Fibroblast of lung (primary cell): ENCODE results near the gene MACROD2. TPM values are rescaled to one million over a fixed set of nuclear protein-coding genes. Genes with fewer than 3 reads are reported as not detected.

ENCODE experiments used
- DNase-seq, 2 donors: peaks; one replicate each; pipeline versions ENCODE4 v3.0.0 to v3.0.0-alpha.2; 2010; ENCODE audit warnings: low read depth in 2 of 2
- H2AFZ ChIP-seq: 2 replicates; pipeline ENCODE4 v1.5.1; 2012; ENCODE audit warnings: low read length, control low read depth, inconsistent platforms
- H3K27ac ChIP-seq: 2 replicates; pipeline ENCODE4 v1.5.1; 2011; ENCODE audit warnings: low read length, control low read depth; ENCODE audit not compliant: insufficient read depth
- H3K27me3 ChIP-seq: 2 replicates; pipeline ENCODE4 v1.5.1; 2011; ENCODE audit warnings: mild to moderate bottlenecking, low read length; ENCODE audit not compliant: control insufficient read depth, insufficient read depth
- H3K36me3 ChIP-seq: 2 replicates; pipeline ENCODE4 v1.5.1; 2011; ENCODE audit warnings: low read length; ENCODE audit not compliant: control insufficient read depth, insufficient read depth
- H3K4me1 ChIP-seq: 2 replicates; pipeline ENCODE4 v1.5.1; 2011; ENCODE audit warnings: low read length; ENCODE audit not compliant: control insufficient read depth, insufficient read depth; ENCODE audit errors: extremely low read depth
- H3K4me2 ChIP-seq: 2 replicates; pipeline ENCODE4 v1.5.1; 2011; ENCODE audit warnings: low read length, control low read depth; ENCODE audit not compliant: insufficient read depth; ENCODE audit errors: extremely low read depth
- H3K4me3 ChIP-seq, 4 experiments: fragments of 200-600 bp in 1 of 4; sonication (generic) in 1 of 4; replicated peaks in 1 of 4; 2 replicates each; pipeline ENCODE4 v1.5.1; 2011 to 2016; ENCODE audit warnings: low read length in 4 of 4, low read depth in 3 of 4, mild to moderate bottlenecking in 3 of 4, control low read depth in 2 of 4, inconsistent platforms in 1 of 4, mixed read lengths in 1 of 4; ENCODE audit not compliant: insufficient read depth in 1 of 4; ENCODE audit errors: control extremely low read depth in 1 of 4
- H3K79me2 ChIP-seq: 2 replicates; pipeline ENCODE4 v1.5.1; 2012; ENCODE audit warnings: mild to moderate bottlenecking, low read length, inconsistent platforms; ENCODE audit not compliant: control insufficient read depth, insufficient read depth
- H3K9ac ChIP-seq: 2 replicates; pipeline ENCODE4 v1.5.1; 2011; ENCODE audit warnings: mild to moderate bottlenecking, low read length, control low read depth; ENCODE audit not compliant: insufficient read depth
- H3K9me3 ChIP-seq: 2 replicates; pipeline ENCODE4 v1.5.1; 2012; ENCODE audit warnings: low read depth, low read length; ENCODE audit not compliant: control insufficient read depth, insufficient read depth
- H4K20me1 ChIP-seq: 2 replicates; pipeline ENCODE4 v1.5.1; 2011; ENCODE audit warnings: low read length; ENCODE audit not compliant: control insufficient read depth, insufficient read depth; ENCODE audit errors: extremely low read depth
- EZH2 ChIP-seq: IDR thresholded peaks from 2 replicates; pipeline ENCODE4 v1.5.1; 2012; ENCODE audit warnings: low read length, control low read depth, mild to moderate bottlenecking; ENCODE audit errors: missing control alignments
- polyA minus RNA-seq: library from RNA; depleted of rRNA, polyadenylated mRNA; stranded (reverse); fragments of >200 nt; gene quantifications from 2 replicates; pipeline ENCODE4 v1.2.3, GENCODE V29; 2011; ENCODE audit warnings: low replicate concordance
- polyA plus RNA-seq, 2 donors: library from polyadenylated mRNA; depleted of rRNA in 1 of 2; stranded (reverse) in 1 of 2; unstranded in 1 of 2; fragments of >200 nt; gene quantifications; 2 replicates each; pipeline ENCODE4 v1.2.1, GENCODE V29; 2011 to 2012; ENCODE audit warnings: missing spikeins in 1 of 2
- total RNA-seq: library from RNA; depleted of rRNA; stranded (reverse); fragments of >200 nt; gene quantifications from 2 replicates; pipeline ENCODE4 v1.2.1, GENCODE V29; 2014
- TF ChIP-seq, protein P1 (sequence below), 2 donors: IDR thresholded peaks in 1 of 2; conservative IDR thresholded peaks in 1 of 2; 1 replicate in 1 of 2; 2 replicates in 1 of 2; pipeline ENCODE4 v1.5.1; 2011 to 2012; ENCODE audit warnings: low read length in 2 of 2, control low read depth in 1 of 2, inconsistent platforms in 1 of 2, low read depth in 1 of 2, mild to moderate bottlenecking in 1 of 2

Gene MACROD2
- 1.0 and 1.7 TPM in 2 replicates for total RNA-seq
- polyA plus RNA-seq = 0.28 and 0.54 TPM in 2 replicates
- polyA plus RNA-seq (2012) = 0.27 and 0.70 TPM in 2 replicates
- polyA minus RNA-seq = not detected in 2 replicates

DNA sequence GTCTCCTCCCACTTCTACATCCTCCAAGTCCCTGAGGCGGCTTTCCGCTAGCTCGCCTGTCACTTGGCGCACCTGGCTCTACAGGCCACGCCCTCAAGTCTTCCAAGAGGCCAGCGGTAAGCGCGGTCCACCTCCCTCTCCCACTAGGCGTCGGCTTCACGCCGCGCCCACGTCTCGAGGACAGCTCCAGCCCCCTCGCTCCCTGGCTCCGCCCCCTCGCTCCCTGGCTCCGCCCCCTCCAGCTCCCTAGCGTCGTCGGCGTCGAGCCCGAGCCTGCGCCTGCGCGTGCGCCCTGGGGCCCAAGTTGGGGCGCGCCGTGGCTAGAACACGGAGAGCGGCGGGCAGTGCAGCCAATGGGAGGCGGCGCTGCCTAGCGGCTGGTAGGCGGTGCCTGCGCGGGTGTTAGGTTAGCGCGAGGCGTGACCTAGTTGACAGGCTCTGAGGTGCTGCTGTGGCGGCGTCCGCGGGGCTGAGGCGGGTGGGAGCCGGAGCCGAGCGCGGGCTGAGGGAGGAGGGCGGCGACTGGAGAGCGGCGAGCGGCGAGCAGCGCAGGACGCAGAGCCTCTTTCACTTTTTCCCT is at the start of gene MACROD2:
Gene MACROD2, plus strand, starts transcription at position 431 of the 580 bp plus-strand sequence.
- Histone ChIP-seq H3K9me3 (no peaks in the 10 kb centered on the region), H3K4me3 (peak within 1 kb of the TSS; percentile 45 to 64 (median 57)), H3K27ac (no peak within 1 kb of the TSS), H3K79me2 (no peaks in the 10 kb centered on the region), H4K20me1 (no peaks in the 10 kb centered on the region), H3K36me3 (no peaks in the 10 kb centered on the region), H3K27me3 (no peaks in the 10 kb centered on the region), H3K4me1 (no peaks in the 10 kb centered on the region), H3K4me2 (peak within 1 kb of the TSS; percentile 82), H2AFZ (peak within 1 kb of the TSS; percentile 74), H3K9ac (peak within 1 kb of the TSS; percentile 32)
- peak; percentile 65 to 78 for DNase-seq
- TF ChIP-seq EZH2 = no peak
- TF ChIP-seq, protein P1, sequence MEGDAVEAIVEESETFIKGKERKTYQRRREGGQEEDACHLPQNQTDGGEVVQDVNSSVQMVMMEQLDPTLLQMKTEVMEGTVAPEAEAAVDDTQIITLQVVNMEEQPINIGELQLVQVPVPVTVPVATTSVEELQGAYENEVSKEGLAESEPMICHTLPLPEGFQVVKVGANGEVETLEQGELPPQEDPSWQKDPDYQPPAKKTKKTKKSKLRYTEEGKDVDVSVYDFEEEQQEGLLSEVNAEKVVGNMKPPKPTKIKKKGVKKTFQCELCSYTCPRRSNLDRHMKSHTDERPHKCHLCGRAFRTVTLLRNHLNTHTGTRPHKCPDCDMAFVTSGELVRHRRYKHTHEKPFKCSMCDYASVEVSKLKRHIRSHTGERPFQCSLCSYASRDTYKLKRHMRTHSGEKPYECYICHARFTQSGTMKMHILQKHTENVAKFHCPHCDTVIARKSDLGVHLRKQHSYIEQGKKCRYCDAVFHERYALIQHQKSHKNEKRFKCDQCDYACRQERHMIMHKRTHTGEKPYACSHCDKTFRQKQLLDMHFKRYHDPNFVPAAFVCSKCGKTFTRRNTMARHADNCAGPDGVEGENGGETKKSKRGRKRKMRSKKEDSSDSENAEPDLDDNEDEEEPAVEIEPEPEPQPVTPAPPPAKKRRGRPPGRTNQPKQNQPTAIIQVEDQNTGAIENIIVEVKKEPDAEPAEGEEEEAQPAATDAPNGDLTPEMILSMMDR (conservative IDR thresholded peaks at IDR 0.05 in 1 of 2, IDR thresholded peaks at IDR 0.05 in 1 of 2; ENCODE audit: low read depth in 1 of 2, low read length in 2 of 2) = no peak

DNA sequence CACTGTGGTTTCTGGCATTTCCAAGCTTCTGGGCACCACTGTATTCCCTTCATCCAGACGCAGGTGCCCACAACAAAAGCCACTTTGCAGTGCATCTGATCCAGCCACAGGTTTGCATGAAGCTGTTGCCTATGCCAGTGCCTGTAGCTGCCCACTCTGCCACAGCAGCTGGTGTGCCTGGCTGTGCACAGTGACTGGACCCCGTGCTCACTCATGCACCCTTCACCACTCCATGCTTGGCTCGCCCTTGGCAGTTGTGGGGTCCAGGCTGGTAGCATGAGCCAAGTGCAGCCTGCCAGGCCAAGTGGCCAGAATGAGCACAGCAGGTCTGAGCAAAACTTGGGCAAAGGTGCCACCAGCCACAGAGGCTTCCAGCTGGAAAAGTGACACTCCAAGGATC is 47.6 kb upstream of the MACROD2 start:
- no peaks in the 10 kb centered on the region for H3K9me3 ChIP-seq
- no peak overlapping the region for H3K4me3 ChIP-seq
- no peaks in the 10 kb centered on the region for H3K4me1 ChIP-seq
- H4K20me1 ChIP-seq = no peaks in the 10 kb centered on the region
- no peak overlapping the region for H2AFZ ChIP-seq
- no peak overlapping the region for H3K27ac ChIP-seq
- DNase-seq = no peak
- no peaks in the 10 kb centered on the region for H3K36me3 ChIP-seq
- no peak overlapping the region for H3K4me2 ChIP-seq
- no peak overlapping the region for H3K9ac ChIP-seq
- H3K27me3 ChIP-seq = no peaks in the 10 kb centered on the region
- TF ChIP-seq, protein P1 (conservative IDR thresholded peaks at IDR 0.05 in 1 of 2, IDR thresholded peaks at IDR 0.05 in 1 of 2; ENCODE audit: low read depth in 1 of 2, low read length in 2 of 2) = no peak
- TF ChIP-seq EZH2 = no peak
- no peaks in the 10 kb centered on the region for H3K79me2 ChIP-seq

DNA sequence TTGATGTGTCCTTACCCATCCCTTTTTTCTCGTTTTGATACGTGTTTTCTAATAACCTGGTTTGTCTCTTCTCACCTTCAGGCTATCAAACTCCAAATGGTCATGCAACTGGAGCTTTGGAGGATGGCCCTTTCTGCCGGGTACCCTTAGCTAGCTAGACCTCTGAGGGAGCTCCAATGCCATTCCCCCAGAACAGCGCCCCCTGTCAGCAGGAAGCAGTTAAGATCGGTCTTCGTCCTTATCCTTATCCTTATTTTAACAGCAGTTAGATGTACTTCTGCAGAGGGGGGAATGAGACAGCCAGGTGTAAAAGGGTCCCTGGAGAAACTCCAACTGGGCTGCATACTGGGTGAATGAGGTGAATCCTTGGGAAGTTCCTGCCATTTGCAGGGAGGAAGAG is 42.1 kb upstream of the MACROD2 start:
- Histone ChIP-seq H3K9me3 (no peaks in the 10 kb centered on the region), H3K4me2 (no peak overlapping the region), H4K20me1 (no peaks in the 10 kb centered on the region), H3K4me1 (no peaks in the 10 kb centered on the region), H3K27me3 (no peaks in the 10 kb centered on the region), H3K9ac (no peak overlapping the region), H2AFZ (no peak overlapping the region), H3K36me3 (no peaks in the 10 kb centered on the region), H3K27ac (no peak overlapping the region), H3K79me2 (no peaks in the 10 kb centered on the region), H3K4me3 (no peak overlapping the region)
- DNase-seq = no peak
- TF ChIP-seq, protein P1 (conservative IDR thresholded peaks at IDR 0.05 in 1 of 2, IDR thresholded peaks at IDR 0.05 in 1 of 2; ENCODE audit: low read depth in 1 of 2, low read length in 2 of 2) = no peak
- TF ChIP-seq EZH2 = no peak
